HG02943 (cell line): Measurements from ENCODE around the gene RIMBP3C.
"Not testable (repeated sequence)": the region's sequence is repeated elsewhere in the genome, so short reads cannot be mapped to it uniquely, and the experiment has no call there.

ENCODE experiments used
- ATAC-seq: cut with Tn5 transposase; IDR thresholded peaks from one replicate; pipeline ENCODE4 v1.9.1; 2021; ENCODE audit warnings: mild to moderate bottlenecking, low read depth, moderate library complexity; ENCODE audit not compliant: unreplicated experiment

RIMBP3C gene

DNA sequence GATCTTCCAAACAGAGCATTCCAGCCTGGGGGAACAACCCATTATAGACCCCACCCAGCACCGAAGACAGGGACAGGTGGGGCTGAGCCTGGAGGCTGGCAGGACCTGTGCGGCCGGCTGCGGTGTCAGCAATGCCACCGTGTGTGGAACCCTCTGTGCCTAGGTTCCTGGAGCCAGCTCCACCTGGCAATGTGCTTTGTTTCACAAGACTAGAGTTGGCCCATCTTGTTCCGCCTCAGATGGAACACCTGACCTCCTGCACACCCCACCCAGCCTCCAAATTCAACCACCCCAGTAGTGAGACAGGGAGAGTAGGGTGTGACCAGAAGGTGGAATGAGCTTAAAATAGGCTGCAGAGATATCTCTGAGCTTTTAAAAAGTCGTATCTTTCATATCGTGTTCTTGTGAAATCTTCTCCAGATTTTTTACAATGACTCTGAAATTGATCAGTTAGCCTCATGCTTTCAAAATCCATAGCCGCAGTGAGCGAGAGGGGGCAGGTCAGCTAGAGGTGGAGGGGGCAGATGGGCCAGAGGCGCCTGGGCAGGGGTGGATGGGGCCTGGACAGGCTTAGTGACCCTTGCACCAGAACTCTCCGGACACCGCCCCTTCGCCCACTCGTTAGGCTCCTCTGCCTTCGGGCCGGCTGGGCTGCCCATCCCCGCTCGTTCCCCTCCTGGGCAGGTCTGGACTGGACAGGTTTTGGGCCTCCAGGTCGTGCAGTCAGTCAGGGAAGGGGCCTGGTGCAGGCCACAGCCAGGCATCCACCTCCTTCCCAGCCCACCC is 18.2 kb downstream of the RIMBP3C start:
- not testable (repeated sequence) for ATAC-seq

DNA sequence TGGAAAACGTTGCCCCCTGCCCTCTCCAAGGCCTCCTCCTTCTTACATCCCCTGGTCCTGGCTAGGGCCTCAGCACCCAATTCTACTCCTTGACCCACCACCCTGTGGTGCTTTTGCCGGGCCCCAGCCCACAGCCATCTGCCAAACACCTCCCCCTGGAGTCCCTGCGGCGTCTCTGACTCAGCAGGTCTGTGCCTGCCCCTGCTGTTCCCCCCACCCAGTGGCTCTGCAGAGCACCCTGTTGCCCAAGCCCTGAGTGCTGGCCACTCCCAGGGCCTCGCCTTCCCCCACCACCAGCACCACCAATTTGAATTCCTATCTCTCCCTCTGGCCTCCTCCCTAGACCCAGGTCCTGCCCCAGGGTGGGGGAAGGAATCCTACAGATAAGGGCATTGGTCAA is 19.7 kb downstream of the RIMBP3C start:
- not testable (repeated sequence) for ATAC-seq

DNA sequence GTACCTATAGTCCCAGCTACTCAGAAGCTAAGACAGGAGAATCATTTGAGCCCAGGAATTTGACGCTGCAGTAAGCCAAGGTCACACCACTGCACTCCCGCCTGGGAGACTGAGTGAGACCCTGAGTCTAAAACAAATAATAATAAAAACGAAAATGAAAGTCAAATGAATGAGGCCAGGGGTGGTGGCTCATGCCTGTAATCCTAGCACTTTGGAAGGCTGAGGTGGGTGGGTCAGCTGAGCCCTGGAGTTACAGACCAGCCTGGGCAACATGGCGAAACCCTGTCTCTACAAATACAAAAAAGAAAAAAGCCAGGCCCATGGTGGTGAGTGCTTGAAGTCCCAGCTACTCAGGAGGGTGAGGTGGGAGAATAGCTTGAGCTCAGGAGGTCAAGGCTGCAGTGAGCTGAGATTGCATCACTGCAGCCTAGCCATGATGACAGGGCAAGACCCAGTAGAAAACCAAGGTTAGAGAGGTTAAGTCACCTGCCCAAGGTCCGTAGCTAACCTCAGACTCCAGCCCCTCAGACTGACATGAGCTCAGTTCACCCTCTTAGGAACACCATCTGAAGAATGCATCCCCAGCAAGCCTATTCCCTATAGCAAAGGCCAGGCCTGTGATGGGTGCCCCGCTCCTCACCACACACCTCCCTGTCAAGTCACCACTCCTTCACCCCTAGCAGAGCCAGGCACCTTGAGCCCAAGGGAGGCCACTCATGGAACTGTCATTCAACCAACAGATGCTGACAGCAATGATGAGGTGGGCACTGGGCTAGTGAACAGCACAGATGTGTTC is 24.4 kb downstream of the RIMBP3C start:
- not testable (repeated sequence) for ATAC-seq

DNA sequence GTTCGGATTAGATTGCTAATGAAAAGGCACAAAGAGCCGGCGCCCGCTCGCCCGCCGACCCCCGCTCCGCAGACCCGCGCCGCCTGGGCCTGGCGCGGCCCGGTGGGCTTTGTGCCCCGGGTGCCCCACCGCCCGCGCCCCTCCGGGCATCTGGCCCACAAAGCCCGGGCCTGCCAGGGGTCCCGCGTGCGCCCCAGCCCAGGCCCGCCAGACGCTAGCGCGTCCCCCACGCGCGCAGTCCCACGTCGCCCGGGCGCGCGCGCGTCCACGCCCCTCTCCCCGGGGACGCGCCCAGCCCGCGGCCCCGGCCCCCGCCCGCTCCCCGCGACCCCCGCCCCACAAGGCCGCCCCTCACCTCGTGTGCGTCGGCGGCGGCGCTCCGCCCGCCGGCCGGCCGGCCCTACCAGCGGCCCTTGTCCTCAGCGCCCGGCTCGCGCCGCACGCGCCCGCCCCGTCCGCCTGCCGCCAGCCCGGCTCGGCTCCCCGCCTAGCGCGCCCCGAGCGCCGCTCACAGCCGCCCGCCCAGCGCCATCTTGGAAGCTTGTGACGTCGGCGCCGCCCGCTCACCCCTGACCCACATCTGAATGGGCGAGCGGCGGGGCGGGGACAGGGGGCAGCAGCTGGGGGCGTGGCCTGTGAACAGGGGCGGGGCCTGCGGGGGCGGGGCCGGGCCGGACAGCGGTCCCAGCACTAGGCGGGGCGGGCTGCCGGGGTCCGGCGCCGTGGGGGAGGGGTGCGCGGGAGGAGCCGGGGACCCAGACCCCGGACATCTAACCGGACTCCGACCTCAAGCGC is 34.1 kb downstream of the RIMBP3C start:
- ATAC-seq: peak; percentile 58

DNA sequence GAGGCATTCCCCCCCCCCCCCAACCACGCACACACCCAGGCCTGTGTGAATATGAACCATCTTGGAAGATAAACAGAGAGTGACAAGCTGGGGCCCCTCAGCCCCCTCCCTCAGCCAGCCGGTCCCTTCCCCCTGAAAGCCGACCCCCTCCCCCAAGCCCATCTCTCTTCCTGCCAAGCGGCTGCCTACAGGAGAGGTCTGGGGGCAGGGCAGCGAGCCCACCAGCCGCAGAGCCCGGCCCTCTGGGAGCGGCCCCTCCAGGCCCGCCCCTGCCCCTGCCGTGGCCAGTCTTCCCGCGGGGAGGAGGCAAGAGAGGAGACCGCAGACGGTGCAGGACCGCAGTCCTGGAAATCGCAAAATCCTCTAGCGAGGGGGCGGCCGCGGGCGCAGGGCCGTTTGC is 34.7 kb downstream of the RIMBP3C start:
- not testable (repeated sequence) for ATAC-seq

DNA sequence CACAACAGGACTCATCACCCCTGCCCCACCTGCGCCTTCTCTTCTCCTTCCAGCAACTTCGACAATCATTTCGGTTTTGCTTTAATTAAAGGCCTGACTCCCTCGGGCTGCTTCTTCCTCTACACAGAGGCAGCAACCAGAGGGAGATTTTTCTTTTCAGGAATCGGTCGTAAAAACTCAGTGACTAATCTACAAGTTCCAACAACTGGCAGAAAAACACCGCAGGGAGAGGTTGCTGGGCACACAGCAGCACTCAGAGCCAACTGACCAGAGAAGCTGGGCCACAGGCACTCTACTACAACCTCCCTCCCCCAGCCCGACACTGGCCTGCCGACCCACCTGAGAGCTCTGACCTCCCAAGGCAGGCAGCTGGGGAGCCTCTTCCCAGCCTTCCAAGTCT is 36.0 kb downstream of the RIMBP3C start:
- not testable (repeated sequence) for ATAC-seq

GRCh38 chr22:21514117-21514516 is 37.1 kb downstream of the RIMBP3C start:
- not testable (repeated sequence) for ATAC-seq

- not testable (repeated sequence) for ATAC-seq
Observed at GRCh38 chr22:21512022-21512421, 39.2 kb downstream of the RIMBP3C start.

DNA sequence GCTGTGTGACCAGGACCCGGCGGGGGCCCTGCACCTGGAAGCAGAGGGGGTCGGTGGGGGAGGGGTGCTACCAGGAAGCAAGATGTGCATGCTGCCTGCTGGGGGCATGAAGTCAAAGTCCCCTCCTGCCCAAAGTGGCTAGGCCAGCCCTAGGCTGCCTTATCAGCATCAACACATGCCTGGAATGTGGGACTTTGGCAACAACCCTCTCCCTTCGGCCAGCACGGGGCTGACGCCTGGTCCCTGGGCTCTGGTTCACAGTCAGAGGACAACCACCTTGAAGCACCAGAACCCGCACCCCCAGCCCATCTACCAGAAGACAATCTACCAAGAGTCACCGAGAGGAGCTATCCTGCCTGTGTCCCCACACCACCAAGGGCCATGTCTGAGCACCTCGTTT is 40.9 kb downstream of the RIMBP3C start:
- ATAC-seq: not testable (repeated sequence)

DNA sequence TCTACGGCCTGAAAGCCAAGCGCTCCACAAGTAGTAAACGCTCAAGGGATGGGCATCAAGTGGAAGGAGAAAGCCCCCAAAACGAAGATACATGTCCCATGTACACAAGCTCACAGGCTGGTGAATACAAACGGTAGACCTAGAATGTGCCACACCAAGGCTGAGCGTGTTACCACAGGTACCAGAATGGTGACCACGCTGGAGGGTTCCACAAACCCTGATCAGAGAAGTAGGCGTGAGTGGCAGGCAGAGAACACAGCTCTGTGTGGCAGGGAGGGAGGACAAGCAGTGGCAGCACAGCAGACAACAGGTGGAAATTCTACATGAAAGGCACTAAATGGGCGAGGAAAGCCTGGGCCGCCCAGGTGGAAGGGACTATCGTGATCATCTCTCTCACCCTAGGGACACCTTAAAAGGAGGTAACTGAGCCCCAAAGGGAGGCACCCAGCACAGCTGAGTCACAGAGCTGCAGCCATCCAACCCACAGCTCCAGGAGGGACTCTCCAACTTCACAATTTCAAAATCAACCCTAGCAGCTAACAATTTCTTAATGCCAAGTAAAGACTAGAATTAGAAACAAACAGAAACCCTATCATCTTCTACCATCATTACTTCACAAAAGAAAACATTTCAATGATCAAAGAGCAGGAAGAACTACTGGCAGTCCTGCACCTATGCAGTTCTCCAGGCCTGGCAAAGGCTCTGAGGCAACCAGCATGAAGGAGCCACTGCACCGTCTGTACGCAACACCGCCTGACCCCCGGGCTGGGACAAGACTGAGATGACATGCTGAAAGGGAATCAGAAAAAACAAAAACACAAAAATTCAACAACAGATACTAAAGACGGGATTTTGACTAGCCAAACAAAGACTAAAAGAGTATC is 51.4 kb downstream of the RIMBP3C start:
- not testable (repeated sequence) for ATAC-seq

- not testable (repeated sequence) for ATAC-seq
Observed at GRCh38 chr22:21498489-21498888, 52.8 kb downstream of the RIMBP3C start.

DNA sequence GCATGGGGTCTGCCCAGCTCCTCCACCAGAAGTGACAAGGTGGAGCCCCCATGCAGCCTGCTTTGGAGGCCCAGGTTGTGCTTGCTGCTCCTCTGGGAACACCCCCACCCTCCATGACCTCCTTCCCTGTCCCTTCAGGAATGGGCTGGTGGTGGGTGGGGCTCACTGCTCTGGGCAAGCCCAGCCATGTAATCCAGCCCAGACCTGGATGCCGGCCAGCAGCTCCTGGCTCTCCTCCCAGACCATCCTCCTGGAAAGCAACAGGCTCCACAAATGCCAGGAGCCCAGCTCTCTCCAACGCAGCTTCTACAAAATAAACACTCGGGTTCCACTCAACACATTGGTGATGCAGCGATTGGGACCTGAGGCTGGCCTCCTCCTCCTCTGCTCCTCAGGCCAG is 53.3 kb downstream of the RIMBP3C start:
- not testable (repeated sequence) for ATAC-seq
